OCI-LY3 (cell line): ENCODE data around the gene SLC25A6.
"Not testable (repeated sequence)": the region's sequence is repeated elsewhere in the genome, so short reads cannot be mapped to it uniquely, and the experiment has no call there.

ENCODE experiments used
- H2AFZ ChIP-seq: fragments of 200-600, 300-600 bp; shearing (Covaris generic); 2 replicates; pipeline ENCODE4 v1.6.0; 2014; ENCODE audit warnings: antibody characterized with exemption, low read depth, low read length
- H3K27ac ChIP-seq: fragments of 200-600, 300-600 bp; sonication (generic); 2 replicates; pipeline ENCODE4 v1.5.1; 2014; ENCODE audit warnings: mild to moderate bottlenecking, low read length, moderate library complexity, mixed read lengths
- H3K27me3 ChIP-seq: fragments of 200-600, 300-600 bp; sonication (generic); 2 replicates; pipeline ENCODE4 v1.6.1; 2014; ENCODE audit warnings: low read depth, low read length, mixed read lengths
- H3K36me3 ChIP-seq: fragments of 200-600, 300-600 bp; sonication (generic); replicated peaks from 2 replicates; pipeline ENCODE3; 2014; ENCODE audit warnings: low read depth, low read length, mixed read lengths
- H3K4me1 ChIP-seq: fragments of 300-600, 200-600 bp; sonication (generic); 2 replicates; pipeline ENCODE4 v1.6.1; 2014; ENCODE audit warnings: low read length, mixed read lengths
- H3K4me2 ChIP-seq: fragments of 200-600, 300-600 bp; sonication (generic); 2 replicates; pipeline ENCODE4 v1.6.1; 2014; ENCODE audit warnings: low read length, mixed read lengths
- H3K4me3 ChIP-seq: fragments of 300-600, 200-600 bp; sonication (generic); 2 replicates; pipeline ENCODE4 v1.5.1; 2014; ENCODE audit warnings: antibody characterized with exemption, mild to moderate bottlenecking, low read length, moderate library complexity
- H3K79me2 ChIP-seq: fragments of 300-600, 200-600 bp; shearing (Covaris generic); 2 replicates; pipeline ENCODE4 v1.6.1; 2014; ENCODE audit warnings: mild to moderate bottlenecking, low read length, mixed read lengths
- H3K9ac ChIP-seq: fragments of 300-600, 200-600 bp; shearing (Covaris generic); 2 replicates; pipeline ENCODE4 v1.6.0; 2014; ENCODE audit warnings: mild to moderate bottlenecking, low read length, moderate library complexity
- H3K9me3 ChIP-seq: fragments of 200-600, 300-600 bp; shearing (Covaris generic); 2 replicates; pipeline ENCODE4 v1.6.1; 2014; ENCODE audit warnings: low read length, mixed read lengths; ENCODE audit not compliant: insufficient read depth
- H4K20me1 ChIP-seq: fragments of 200-600, 300-600 bp; sonication (generic); 2 replicates; pipeline ENCODE4 v1.6.1; 2016; ENCODE audit warnings: low read length, mixed read lengths; ENCODE audit not compliant: insufficient read depth
- CTCF ChIP-seq: fragments of 200-600, 300-600 bp; sonication (generic); IDR thresholded peaks from 2 replicates; pipeline ENCODE4 v1.5.1; 2014; ENCODE audit warnings: antibody characterized with exemption, low read length, low read depth
- EZH2phosphoT487 ChIP-seq: fragments of 200-600 bp; shearing (Covaris generic); IDR thresholded peaks from 2 replicates; pipeline ENCODE4 v1.6.1; 2018; ENCODE audit warnings: antibody characterized with exemption, mixed run types, low read depth

Gene SLC25A6

DNA sequence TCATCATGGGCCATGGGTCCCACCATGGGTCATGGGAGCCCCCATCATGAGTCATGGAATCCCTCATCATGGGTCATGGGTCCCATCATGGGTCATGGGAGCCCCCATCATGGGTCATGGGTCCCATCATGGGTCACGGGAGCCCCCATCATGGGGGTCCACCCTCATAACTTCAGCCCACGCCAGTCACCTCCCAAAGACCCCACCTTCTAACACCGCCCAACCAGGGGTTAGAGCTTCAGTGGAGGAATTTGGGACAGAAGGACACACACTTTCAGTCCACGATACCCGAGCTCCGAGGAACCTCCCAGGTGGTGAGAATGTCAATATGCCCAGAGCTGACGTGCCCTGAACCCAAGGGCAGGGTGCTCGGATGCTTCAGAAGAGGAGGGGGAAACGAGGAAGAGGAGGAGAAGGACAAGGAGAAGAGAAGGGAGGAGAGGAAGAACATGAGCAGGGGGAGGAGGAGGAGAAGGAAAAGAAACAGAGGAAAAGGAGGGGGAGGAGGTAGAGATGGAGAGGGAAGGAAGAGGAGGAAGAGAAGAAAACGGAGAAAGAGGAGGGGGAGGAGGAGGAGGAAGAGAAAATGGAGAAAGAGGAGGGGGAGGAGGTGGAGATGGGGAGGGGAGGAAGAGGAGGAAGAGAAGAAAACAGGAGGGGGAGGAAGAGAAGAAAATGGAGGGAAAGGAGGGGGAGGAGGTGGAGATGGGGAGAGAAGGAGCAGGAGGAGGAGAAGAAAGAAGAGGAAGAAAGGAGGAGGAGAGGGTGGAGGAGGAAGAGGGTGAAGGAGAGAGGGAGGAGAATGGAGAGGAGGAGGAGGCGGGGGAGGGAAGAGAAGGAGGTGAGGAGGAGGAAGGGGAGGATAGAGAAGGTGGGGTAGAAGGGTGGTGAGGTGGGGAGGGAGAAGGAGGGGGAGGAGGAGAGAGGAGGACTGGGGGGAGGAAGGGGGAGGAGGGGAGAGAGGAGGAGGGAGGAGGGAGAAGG lies 37.6 kb downstream of the SLC25A6 start:
- H3K9ac ChIP-seq: no peak overlapping the region
- H3K27me3 ChIP-seq: no peaks in the 10 kb centered on the region
- no peaks in the 10 kb centered on the region for H3K79me2 ChIP-seq
- TF ChIP-seq CTCF (no peak), EZH2phosphoT487 (no peak)
- H3K36me3 ChIP-seq: peaks cover 16% of the 10 kb centered on the region
- H4K20me1 ChIP-seq: no peaks in the 10 kb centered on the region
- H3K27ac ChIP-seq: no peak overlapping the region
- 0 out of 2 replicates have a peak, but pooled peaks cover 3% of the 10 kb centered on the region for H3K9me3 ChIP-seq
- no peak overlapping the region for H2AFZ ChIP-seq
- H3K4me1 ChIP-seq: peaks cover 7% of the 10 kb centered on the region; the same call in 1 of the 2 replicates
- no peak overlapping the region for H3K4me2 ChIP-seq
- no peak overlapping the region for H3K4me3 ChIP-seq

- Histone ChIP-seq H3K36me3 (peaks cover 13% of the 10 kb centered on the region), H3K9me3 (0 out of 2 replicates have a peak, but pooled peaks cover 3% of the 10 kb centered on the region), H4K20me1 (no peaks in the 10 kb centered on the region), H3K79me2 (no peaks in the 10 kb centered on the region), H3K9ac (no peak overlapping the region), H2AFZ (no peak overlapping the region), H3K27me3 (no peaks in the 10 kb centered on the region), H3K4me3 (no peak overlapping the region), H3K27ac (no peak overlapping the region), H3K4me2 (no peak overlapping the region), H3K4me1 (peaks cover 7% of the 10 kb centered on the region; the same call in 1 of the 2 replicates)
- TF ChIP-seq CTCF: no peak
Measured at GRCh38 chrX:1351981-1352714, 39.8 kb downstream of the SLC25A6 start.

GRCh38 chrX:1349606-1350005 lies 42.3 kb downstream of the SLC25A6 start:
- not testable (repeated sequence) for H3K4me2 ChIP-seq, H3K79me2 ChIP-seq, H2AFZ ChIP-seq, H4K20me1 ChIP-seq, H3K4me3 ChIP-seq, H3K27ac ChIP-seq, H3K4me1 ChIP-seq, H3K27me3 ChIP-seq, H3K9me3 ChIP-seq, H3K9ac ChIP-seq
- H3K36me3 ChIP-seq: peaks cover 13% of the 10 kb centered on the region

DNA sequence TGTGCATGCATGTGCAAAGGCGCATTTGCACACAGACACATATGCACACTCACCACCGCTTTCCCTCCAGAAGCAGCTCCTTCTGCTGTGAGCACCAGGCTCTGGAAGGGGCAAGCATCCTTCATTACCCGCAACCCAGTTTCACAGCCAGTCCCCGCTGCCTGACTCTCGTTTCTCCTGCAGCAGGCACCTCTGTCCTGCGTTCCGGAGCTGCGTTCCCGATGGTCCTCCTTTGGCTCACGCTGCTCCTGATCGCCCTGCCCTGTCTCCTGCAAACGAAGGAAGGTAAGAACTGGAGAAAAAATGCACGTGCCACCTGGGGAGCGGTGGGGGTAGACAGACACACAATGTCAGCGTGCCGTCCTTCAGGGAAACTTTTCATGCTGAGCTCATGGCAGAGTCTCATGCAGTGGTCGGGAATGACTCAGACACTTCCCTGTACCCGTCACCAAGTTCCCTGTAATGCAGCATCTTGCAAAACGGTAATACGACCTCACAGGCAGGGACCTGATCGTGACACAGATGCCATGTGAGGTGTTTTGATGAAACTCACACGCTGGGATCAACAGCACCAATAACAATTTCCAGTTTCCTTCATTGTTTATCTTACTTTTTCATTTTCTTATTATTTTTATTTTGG lies 50.2 kb downstream of the SLC25A6 start:
- peaks cover 13% of the 10 kb centered on the region for H3K9me3 ChIP-seq
- TF ChIP-seq CTCF (no peak), EZH2phosphoT487 (no peak)
- H3K4me1 ChIP-seq: no peaks in the 10 kb centered on the region
- no peaks in the 10 kb centered on the region for H3K27me3 ChIP-seq
- no peaks in the 10 kb centered on the region for H3K79me2 ChIP-seq
- H3K36me3 ChIP-seq: peaks cover 11% of the 10 kb centered on the region
- H3K9ac ChIP-seq: no peak overlapping the region
- no peak overlapping the region for H3K4me3 ChIP-seq
- no peaks in the 10 kb centered on the region for H4K20me1 ChIP-seq
- H3K27ac ChIP-seq: no peak overlapping the region
- H2AFZ ChIP-seq: no peak overlapping the region
- H3K4me2 ChIP-seq: no peak overlapping the region
